HG02763 (cell line): Measurements from ENCODE around the gene ZNF439.
"Not testable (repeated sequence)": the region's sequence is repeated elsewhere in the genome, so short reads cannot be mapped to it uniquely, and the experiment has no call there.

Experiments
- ATAC-seq: cut with Tn5 transposase; IDR thresholded peaks from one replicate; pipeline ENCODE4 v1.9.1; 2021; ENCODE audit warnings: mild to moderate bottlenecking, moderate library complexity; ENCODE audit not compliant: unreplicated experiment

The ZNF439 gene

GRCh38 chr19:11848594-11849469 is at the start of gene ZNF439:
ZNF439 (plus strand) TSS chr19:11848726; CDS start chr19:11848868, 142 bp downstream.
- ATAC-seq: peak; percentile 84

- no peak for ATAC-seq
These were observed 42.0 kb upstream of the ZNF439 start for GRCh38 chr19:11806354-11807098.

- no peak for ATAC-seq
These were observed 41.5 kb upstream of the ZNF439 start for GRCh38 chr19:11807099-11807380.

- peak; percentile 25 for ATAC-seq
These were observed 34.9 kb upstream of the ZNF439 start for GRCh38 chr19:11813703-11814028.

GRCh38 chr19:11814029-11814699 is 34.4 kb upstream of the ZNF439 start, which contains the start of gene ZNF440:
ZNF440 (plus strand) TSS chr19:11814273; CDS start chr19:11814448, 175 bp downstream.
- ATAC-seq: peak; percentile 97

- ATAC-seq: no peak
These were observed 33.9 kb upstream of the ZNF439 start for GRCh38 chr19:11814700-11815035.

- no peak for ATAC-seq
These were observed 26.9 kb upstream of the ZNF439 start for GRCh38 chr19:11821474-11822109.

- ATAC-seq: not testable (repeated sequence)
These were observed 19.3 kb upstream of the ZNF439 start for GRCh38 chr19:11828957-11829876.

GRCh38 chr19:11832253-11832912 is 16.1 kb upstream of the ZNF439 start:
- ATAC-seq: no peak

- no peak for ATAC-seq
These were observed 15.0 kb upstream of the ZNF439 start for GRCh38 chr19:11833541-11833940.

GRCh38 chr19:11835626-11836066 is 12.9 kb upstream of the ZNF439 start:
- ATAC-seq: not testable (repeated sequence)

- ATAC-seq: no peak
These were observed 4.8 kb upstream of the ZNF439 start for GRCh38 chr19:11843722-11844121.

GRCh38 chr19:11847615-11848014 is 911 bp upstream of the ZNF439 start:
- ATAC-seq: not testable (repeated sequence)

GRCh38 chr19:11848200-11848593 is 329 bp upstream of the ZNF439 start:
- ATAC-seq: no peak

GRCh38 chr19:11850289-11850688 is 1.8 kb downstream of the ZNF439 start:
- ATAC-seq: not testable (repeated sequence)

- ATAC-seq: no peak
These were observed 4.8 kb downstream of the ZNF439 start for GRCh38 chr19:11853358-11853757.

GRCh38 chr19:11856596-11857250 is 8.2 kb downstream of the ZNF439 start:
- no peak for ATAC-seq

GRCh38 chr19:11860721-11861120 is 12.2 kb downstream of the ZNF439 start:
- ATAC-seq: no peak

- no peak for ATAC-seq
These were observed 12.8 kb downstream of the ZNF439 start for GRCh38 chr19:11861301-11861700.
